HFF-Myc (cell line): ENCODE measurements around the gene MCM3AP.
"Not testable (repeated sequence)": the region's sequence is repeated elsewhere in the genome, so short reads cannot be mapped to it uniquely, and the experiment has no call there.

Source experiments
- DNase-seq: peaks from one replicate; pipeline ENCODE4 v3.0.0-alpha.2; 2011; ENCODE audit warnings: low read depth; ENCODE audit errors: extremely low read depth
- H3K4me3 ChIP-seq: replicated peaks from 2 replicates; pipeline ENCODE4 v1.5.1; 2011; ENCODE audit warnings: low read depth, mild to moderate bottlenecking, control low read depth, low read length
- TF ChIP-seq, protein P1 (sequence below): IDR thresholded peaks from 2 replicates; pipeline ENCODE4 v1.5.1; 2012; ENCODE audit warnings: mild to moderate bottlenecking, low read depth, low read length, control low read depth; ENCODE audit errors: missing control alignments

The MCM3AP gene

DNA sequence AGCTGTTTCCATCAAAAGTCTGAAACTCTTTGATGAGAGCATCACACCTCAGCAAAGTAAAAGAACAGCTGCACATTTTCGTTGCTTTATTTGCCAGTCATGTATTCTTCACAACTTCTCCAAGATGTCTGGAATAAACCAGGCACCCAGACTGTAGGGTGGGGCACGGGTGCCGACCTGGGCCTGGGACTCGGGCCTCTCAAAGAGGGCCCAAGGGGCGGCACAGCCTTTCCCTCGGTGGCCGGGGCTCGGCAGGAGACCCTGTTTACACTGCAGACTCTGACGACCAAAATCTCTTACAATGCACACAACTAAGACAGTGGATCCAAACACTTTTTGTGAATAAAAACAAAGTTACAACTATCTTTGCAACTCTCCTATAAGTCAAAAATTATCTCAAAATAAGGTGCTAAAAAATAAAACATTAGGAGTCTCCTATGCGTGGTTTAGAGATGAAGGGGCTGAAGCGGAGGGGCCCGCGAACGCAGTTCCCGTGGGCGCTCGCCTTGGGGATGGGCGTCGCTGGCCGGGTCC, 57.5 kb downstream of the MCM3AP start:
- no peak for DNase-seq
- TF ChIP-seq, protein P1, sequence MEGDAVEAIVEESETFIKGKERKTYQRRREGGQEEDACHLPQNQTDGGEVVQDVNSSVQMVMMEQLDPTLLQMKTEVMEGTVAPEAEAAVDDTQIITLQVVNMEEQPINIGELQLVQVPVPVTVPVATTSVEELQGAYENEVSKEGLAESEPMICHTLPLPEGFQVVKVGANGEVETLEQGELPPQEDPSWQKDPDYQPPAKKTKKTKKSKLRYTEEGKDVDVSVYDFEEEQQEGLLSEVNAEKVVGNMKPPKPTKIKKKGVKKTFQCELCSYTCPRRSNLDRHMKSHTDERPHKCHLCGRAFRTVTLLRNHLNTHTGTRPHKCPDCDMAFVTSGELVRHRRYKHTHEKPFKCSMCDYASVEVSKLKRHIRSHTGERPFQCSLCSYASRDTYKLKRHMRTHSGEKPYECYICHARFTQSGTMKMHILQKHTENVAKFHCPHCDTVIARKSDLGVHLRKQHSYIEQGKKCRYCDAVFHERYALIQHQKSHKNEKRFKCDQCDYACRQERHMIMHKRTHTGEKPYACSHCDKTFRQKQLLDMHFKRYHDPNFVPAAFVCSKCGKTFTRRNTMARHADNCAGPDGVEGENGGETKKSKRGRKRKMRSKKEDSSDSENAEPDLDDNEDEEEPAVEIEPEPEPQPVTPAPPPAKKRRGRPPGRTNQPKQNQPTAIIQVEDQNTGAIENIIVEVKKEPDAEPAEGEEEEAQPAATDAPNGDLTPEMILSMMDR, result no peak
- peak overlapping the region; percentile 88 for H3K4me3 ChIP-seq

DNA sequence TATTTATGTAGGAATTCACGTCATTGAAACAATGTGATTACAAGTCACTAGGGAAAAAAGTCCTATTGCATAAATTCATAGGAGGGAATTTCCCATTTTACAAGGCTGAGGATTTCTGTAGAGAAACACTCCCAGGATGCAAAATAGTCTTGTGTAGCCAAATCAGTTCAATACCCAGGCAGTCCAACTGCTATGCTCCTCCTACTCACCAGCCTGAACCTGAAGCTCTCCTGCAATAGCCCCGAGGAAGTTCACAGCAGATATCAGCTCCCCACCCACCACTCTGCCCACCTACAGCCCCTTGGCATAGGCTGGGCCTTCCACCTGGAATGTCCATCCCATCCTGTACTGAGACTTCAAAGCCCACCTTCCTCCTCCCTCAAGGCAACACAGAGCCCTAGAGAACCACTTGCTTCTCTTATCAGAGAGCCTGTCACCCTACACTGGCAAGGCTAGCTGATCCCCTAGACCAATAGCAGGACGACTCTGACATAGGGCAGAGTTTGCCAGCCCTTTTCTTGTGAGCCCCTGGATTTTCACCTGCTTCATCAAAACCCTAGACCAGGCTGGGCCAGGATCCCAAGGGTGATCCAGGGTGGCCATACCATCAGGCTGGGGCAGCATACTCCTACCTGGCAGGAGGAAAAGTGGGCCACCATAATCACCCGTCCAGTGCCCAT, 58.4 kb downstream of the MCM3AP start:
- peak overlapping the region; percentile 88 for H3K4me3 ChIP-seq
- TF ChIP-seq, protein P1, result no peak
- no peak for DNase-seq

DNA sequence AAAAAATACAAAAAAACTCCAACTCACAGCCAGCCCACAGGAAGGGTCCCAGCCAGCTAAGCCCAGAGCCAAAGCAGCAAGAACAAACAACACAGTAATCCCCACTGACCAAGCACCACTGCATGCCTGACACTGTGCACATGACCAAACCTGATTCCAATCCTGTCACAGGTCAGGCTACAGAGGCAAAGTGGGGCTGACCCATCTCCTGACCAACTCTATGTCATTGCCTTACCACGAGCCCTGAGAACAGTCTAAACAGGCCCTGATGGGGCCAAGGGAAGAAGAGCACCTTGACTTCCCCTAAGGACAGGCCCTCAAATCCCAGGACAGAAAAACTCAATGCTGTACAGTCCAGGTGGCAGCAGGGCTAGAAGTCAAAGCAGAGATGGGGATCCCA, 59.3 kb downstream of the MCM3AP start:
- peak overlapping the region; percentile 88 for H3K4me3 ChIP-seq
- DNase-seq, result no peak
- TF ChIP-seq, protein P1, result no peak

- H3K4me3 ChIP-seq, DNase-seq: not testable (repeated sequence)
Observed at GRCh38 chr21:46223661-46224060, 61.8 kb downstream of the MCM3AP start.

DNA sequence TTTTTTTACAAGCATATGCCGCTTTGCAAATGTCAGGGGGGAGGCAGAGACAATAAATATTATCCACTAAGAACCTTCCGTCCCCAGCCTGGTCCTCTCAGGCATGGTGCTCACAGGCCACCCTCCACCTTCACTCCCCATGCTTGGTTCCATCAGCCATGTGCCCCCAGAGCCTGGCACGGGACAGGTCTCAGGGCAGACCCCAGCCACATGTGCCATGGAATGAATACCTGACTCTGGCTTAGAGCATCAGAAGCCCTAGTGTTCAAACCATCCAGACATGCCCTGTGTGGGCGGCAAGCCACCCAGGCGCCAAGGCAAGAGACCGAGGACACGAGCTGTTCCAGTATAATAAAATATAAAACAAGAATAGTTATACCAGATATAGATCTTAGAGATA, 62.2 kb downstream of the MCM3AP start:
- TF ChIP-seq, protein P1, result no peak
- DNase-seq, result no peak
- H3K4me3 ChIP-seq, result no peak overlapping the region

DNA sequence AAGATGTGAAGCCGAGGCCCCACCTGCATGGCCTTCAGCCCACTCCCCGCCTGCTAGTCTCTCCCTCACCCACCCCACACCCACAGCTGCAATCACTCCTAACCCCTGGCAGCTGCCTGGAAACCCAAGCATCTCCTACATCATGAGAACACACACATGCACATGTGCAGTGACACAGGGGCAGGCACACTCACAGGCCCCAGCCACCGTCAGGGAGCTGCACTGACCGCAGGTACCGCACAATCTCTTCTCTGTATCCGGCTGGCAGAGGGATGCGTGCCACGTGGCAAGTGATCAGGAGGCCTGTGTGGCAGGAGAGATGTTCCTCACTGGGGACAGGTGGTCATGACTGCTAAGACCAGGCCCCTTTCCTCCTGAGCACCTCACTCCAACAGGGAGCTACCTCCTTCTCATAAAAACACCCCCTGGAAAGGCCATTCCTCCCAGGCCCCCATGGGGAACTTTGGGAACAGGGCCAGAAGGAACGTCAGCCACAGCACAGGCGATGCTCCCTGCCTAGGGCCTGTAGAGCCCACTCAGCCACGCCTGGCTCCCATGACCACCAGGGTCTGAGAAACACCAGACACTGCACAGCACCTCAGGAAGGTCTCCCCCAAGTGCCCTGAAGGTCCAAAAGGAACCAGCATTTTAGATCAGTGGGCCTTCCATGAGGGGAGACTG, 62.8 kb downstream of the MCM3AP start:
- TF ChIP-seq, protein P1, result no peak
- DNase-seq, result no peak
- H3K4me3 ChIP-seq, result no peak overlapping the region

GRCh38 chr21:46221664-46222435, 63.6 kb downstream of the MCM3AP start:
- TF ChIP-seq, protein P1, result no peak
- DNase-seq, result no peak
- no peak overlapping the region for H3K4me3 ChIP-seq
